SU-DHL-6 (cell line): ENCODE data around the gene SH3BP2.

Experiments used
- EZH2phosphoT487 ChIP-seq: fragments of 200-600 bp; sonication (generic), shearing (Covaris generic); conservative IDR thresholded peaks from 2 replicates; pipeline ENCODE4 v1.6.1; 2018; ENCODE audit warnings: mild to moderate bottlenecking, antibody characterized with exemption, low read length, moderate library complexity, mixed read lengths
- TF ChIP-seq, protein P1 (sequence below): fragments of 200-600 bp; sonication (generic); IDR thresholded peaks from one replicate; pipeline ENCODE4 v1.5.1; 2017; ENCODE audit warnings: antibody characterized with exemption, mild to moderate bottlenecking, low read length, moderate library complexity; ENCODE audit not compliant: insufficient read depth, poor library complexity, severe bottlenecking

DNA sequence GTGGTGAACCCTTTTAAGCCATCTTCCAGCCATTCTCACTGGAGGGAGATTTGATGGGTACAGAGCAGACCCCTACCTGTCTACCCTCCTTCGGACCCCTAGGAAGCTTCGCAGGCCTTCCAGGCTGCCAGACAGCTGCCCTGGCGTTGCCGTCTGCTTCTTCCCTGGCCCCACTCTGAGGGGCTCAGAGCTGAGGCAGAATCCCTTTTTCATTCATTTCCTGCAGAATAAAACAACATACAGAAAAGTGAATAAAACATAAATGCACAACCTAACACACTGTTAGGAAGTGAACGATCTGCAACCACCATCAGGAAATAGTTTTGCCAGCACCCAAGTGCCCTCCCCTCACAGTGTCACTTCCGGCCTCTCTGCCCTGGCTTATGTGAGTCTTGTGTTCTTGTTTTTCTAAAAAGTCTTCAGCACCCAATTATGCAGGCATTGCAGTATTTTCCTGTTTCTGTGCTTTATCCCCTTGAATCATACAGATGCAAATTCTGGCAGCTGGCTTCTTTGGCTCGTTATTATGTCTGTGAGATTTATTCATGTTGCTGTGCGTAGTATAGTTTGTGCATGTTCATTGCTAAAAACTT is 45.1 kb downstream of the SH3BP2 start:
- TF ChIP-seq, protein P1, sequence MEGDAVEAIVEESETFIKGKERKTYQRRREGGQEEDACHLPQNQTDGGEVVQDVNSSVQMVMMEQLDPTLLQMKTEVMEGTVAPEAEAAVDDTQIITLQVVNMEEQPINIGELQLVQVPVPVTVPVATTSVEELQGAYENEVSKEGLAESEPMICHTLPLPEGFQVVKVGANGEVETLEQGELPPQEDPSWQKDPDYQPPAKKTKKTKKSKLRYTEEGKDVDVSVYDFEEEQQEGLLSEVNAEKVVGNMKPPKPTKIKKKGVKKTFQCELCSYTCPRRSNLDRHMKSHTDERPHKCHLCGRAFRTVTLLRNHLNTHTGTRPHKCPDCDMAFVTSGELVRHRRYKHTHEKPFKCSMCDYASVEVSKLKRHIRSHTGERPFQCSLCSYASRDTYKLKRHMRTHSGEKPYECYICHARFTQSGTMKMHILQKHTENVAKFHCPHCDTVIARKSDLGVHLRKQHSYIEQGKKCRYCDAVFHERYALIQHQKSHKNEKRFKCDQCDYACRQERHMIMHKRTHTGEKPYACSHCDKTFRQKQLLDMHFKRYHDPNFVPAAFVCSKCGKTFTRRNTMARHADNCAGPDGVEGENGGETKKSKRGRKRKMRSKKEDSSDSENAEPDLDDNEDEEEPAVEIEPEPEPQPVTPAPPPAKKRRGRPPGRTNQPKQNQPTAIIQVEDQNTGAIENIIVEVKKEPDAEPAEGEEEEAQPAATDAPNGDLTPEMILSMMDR = no peak
- no peak for TF ChIP-seq EZH2phosphoT487
